ENCODE data around the gene SLC6A17.
A peak's percentile ranks its signal among the peaks of the same experiment; 100 is the strongest.

The SLC6A17 gene

GRCh38 chr1:110243574-110243973, 93.3 kb downstream of the SLC6A17 start:
- peak; percentile 19 for DNase-seq

GRCh38 chr1:110245876-110246620, 95.8 kb downstream of the SLC6A17 start:
- DNase-seq: no peak

GRCh38 chr1:110248746-110249145, 98.5 kb downstream of the SLC6A17 start:
- no peak for DNase-seq

- no peak for DNase-seq
Observed at GRCh38 chr1:110249256-110249655, 99.0 kb downstream of the SLC6A17 start.

GRCh38 chr1:110250008-110250407, 99.7 kb downstream of the SLC6A17 start:
- no peak for DNase-seq

GRCh38 chr1:110250749-110251148, 100.5 kb downstream of the SLC6A17 start:
- DNase-seq: no peak
